Mesothelial cell of epicardium (in vitro differentiated cells): ENCODE results near the gene KRT34. TPM values are rescaled to one million over a fixed set of nuclear protein-coding genes. Genes with fewer than 3 reads are reported as not detected.

Source experiments
- DNase-seq, 2 experiments: peaks; one replicate each; pipeline ENCODE4 v3.0.0; 2021; ENCODE audit warnings: low spot score in 2 of 2; ENCODE audit not compliant: unreplicated experiment in 2 of 2
- H3K27ac Mint-ChIP-seq: 2 replicates; pipeline ENCODE4 v1.8.0; 2021; ENCODE audit warnings: mixed read lengths
- H3K27me3 Mint-ChIP-seq: 2 replicates; pipeline ENCODE4 v1.8.0; 2021; ENCODE audit warnings: low read depth, mixed read lengths
- H3K36me3 Mint-ChIP-seq: 2 replicates; pipeline ENCODE4 v1.8.0; 2021; ENCODE audit warnings: mixed read lengths
- H3K4me1 Mint-ChIP-seq: 2 replicates; pipeline ENCODE4 v1.8.0; 2021; ENCODE audit warnings: mixed read lengths
- H3K4me3 Mint-ChIP-seq: 2 replicates; pipeline ENCODE4 v1.8.0; 2021; ENCODE audit warnings: mild to moderate bottlenecking, moderate library complexity, mixed read lengths
- H3K9me3 Mint-ChIP-seq: 2 replicates; pipeline ENCODE4 v1.8.0; 2021; ENCODE audit warnings: mixed read lengths
- CTCF ChIP-seq: fragments of 200-600 bp; sonication (generic); IDR thresholded peaks from one replicate; pipeline ENCODE4 v1.5.0; 2021; ENCODE audit warnings: antibody characterized with exemption; ENCODE audit not compliant: unreplicated experiment
- total RNA-seq: library from RNA; stranded (reverse); gene quantifications from 3 replicates; pipeline ENCODE4 v1.2.1, GENCODE V29; 2021

The KRT34 gene
- total RNA-seq, 1 donor from 2014 or later: not detected

- DNase-seq: no peak
- no peak overlapping the region for H3K27ac Mint-ChIP-seq
These were observed 12.3 kb upstream of the KRT34 start for GRCh38 chr17:41394254-41394996.

GRCh38 chr17:41393826-41394225, 11.7 kb upstream of the KRT34 start:
- H3K4me1 Mint-ChIP-seq: peaks cover 28% of the 10 kb centered on the region
- TF ChIP-seq CTCF: no peak
- no peak overlapping the region for H3K27ac Mint-ChIP-seq
- no peaks in the 10 kb centered on the region for H3K36me3 Mint-ChIP-seq
- no peak overlapping the region for H3K4me3 Mint-ChIP-seq
- no peak for DNase-seq
- H3K9me3 Mint-ChIP-seq: no peaks in the 10 kb centered on the region
- no peaks in the 10 kb centered on the region for H3K27me3 Mint-ChIP-seq

More at GRCh38 chr17:41394254-41394996, 12.3 kb upstream of the KRT34 start:
- Mint-ChIP-seq H3K4me3 (no peak overlapping the region), H3K36me3 (no peaks in the 10 kb centered on the region), H3K27me3 (no peaks in the 10 kb centered on the region), H3K4me1 (peaks cover 31% of the 10 kb centered on the region), H3K9me3 (no peaks in the 10 kb centered on the region)
- no peak for TF ChIP-seq CTCF

- Mint-ChIP-seq H3K9me3 (no peaks in the 10 kb centered on the region), H3K4me1 (peaks cover 28% of the 10 kb centered on the region), H3K27me3 (no peaks in the 10 kb centered on the region), H3K36me3 (no peaks in the 10 kb centered on the region), H3K27ac (no peak overlapping the region), H3K4me3 (no peak overlapping the region)
- no peak for TF ChIP-seq CTCF
- DNase-seq: no peak
These were observed 11.2 kb upstream of the KRT34 start for GRCh38 chr17:41393294-41393693.

- H3K4me3 Mint-ChIP-seq: no peak overlapping the region
- no peaks in the 10 kb centered on the region for H3K27me3 Mint-ChIP-seq
- DNase-seq: no peak
- H3K9me3 Mint-ChIP-seq: no peaks in the 10 kb centered on the region
- no peak for TF ChIP-seq CTCF
- peaks cover 2% of the 10 kb centered on the region for H3K36me3 Mint-ChIP-seq
- peaks cover 28% of the 10 kb centered on the region for H3K4me1 Mint-ChIP-seq
- no peak overlapping the region for H3K27ac Mint-ChIP-seq
These were observed 10.2 kb upstream of the KRT34 start for GRCh38 chr17:41392278-41392677.

GRCh38 chr17:41391535-41391934, 9.4 kb upstream of the KRT34 start:
- Mint-ChIP-seq H3K36me3 (peaks cover 5% of the 10 kb centered on the region), H3K9me3 (peaks cover 3% of the 10 kb centered on the region), H3K4me1 (peaks cover 25% of the 10 kb centered on the region), H3K27ac (no peak overlapping the region), H3K4me3 (no peak overlapping the region), H3K27me3 (no peaks in the 10 kb centered on the region)
- no peak for TF ChIP-seq CTCF
- DNase-seq: no peak
